Measurements from ENCODE around the gene TEX52. TPM values are rescaled to one million over a fixed set of nuclear protein-coding genes. Genes with fewer than 3 reads are reported as not detected.

TEX52 gene
- not detected in 2 replicates for total RNA-seq

GRCh38 chr12:2857021-2857431 is at the start of gene TEX52:
Gene TEX52 (minus strand): TSS chr12:2857039. CDS start chr12:2857026, 13 bp downstream.

DNA sequence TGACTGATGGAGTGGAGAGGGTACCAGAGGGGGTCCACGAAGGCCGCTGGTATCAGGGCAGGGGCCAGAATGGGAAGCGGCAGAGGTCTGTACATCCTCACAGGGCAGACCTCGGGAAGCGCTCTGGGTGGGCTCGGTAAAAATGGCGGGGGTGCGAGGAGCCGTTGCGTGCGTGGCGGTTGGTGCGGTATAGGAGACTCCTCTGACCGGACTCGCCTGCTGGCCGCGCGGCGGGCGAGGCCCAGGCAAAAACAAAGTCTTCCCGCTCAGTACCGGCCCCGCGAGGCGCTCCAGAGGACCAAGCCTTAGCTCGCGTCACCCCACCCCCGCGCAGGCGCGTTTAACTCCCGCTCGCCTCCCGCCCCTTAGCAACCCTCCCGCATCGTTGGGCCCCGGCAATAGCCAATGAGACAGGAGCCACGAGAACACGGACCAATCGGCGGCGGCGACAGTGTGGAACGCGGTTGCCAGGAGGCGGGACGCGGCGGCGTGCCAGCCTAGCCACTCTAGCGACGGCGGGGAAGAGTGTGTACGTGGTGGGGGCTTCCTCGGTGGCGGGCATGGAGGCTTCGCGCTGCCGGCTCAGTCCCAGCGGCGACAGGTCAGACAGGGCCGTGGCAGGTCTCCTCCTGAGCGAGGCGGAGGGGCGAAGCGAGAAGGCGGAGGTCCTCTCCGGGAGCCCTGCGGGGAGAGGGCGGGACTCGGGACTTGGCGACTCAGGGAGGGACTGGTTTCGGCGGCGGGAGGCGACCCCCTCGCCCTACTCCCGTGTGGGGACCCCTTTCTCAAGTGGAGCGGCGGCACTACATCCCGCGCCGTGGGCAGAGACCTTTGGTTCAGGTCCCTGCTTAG is 33.8 kb upstream of the TEX52 start, which contains the start of gene TULP3:
TSS of gene TULP3 (plus strand) at position 504 of the 852 bp plus-strand sequence. CDS start at position 561, 57 bp downstream.

GRCh38 chr12:2877047-2877952 is 20.5 kb upstream of the TEX52 start, which contains the start of the genes FOXM1 and RHNO1:
Gene FOXM1 (minus strand): TSS chr12:2877174. CDS start chr12:2874478, 2,696 bp downstream.
Gene RHNO1 (plus strand): TSS chr12:2877223. CDS start chr12:2885367, 8,144 bp downstream.

DNA sequence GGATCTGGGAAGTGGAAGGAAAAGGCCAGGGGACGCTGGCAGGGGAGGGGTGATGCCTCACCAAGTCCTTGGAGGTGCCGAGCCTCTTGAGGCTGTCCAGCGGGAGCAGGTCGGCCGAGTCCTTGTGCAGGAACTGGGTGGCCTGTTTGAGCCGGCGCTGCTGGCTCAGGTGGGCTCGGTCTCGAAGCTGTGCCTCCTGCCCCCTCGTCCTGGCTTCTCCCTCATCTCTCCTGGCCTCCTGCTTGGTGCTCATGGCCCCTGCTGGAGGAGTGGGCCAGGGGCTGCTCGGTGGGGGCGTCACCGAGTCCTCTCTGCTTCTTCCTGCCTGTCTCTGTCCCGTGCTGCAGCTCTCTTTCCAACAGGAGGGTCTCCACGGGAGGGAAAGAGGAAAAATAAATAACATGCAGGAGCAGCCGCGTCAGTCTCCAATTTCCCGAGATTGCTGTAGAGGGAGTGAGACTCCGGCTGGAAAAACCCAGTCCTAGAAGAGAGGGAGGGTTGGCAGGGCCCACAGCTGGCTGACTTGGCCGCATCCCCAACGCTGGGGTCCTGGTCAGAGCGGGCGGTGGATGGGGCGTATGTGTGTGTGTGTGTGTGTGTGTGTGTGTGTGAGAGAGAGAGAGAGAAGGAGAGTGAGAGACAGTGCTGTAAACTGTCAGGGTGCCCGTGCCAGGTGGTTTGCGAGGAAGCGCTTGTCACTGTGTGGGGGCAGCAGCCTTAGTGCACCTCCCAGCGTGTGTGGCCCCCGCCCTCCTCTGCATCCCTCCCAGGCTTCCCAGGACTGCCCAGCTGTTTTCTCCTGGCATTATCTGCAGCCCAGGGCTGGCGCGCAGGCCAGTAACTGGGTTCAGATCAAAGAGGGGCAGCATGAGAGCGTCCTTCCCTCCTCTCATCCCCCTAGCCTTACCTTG is 22.0 kb downstream of the TEX52 start, which contains the start of gene NRIP2:
TSS of gene NRIP2 (minus strand) at position 455 of the 911 bp plus-strand sequence. CDS start at position 403, 52 bp downstream.

GRCh38 chr12:2812290-2813213 is 44.3 kb downstream of the TEX52 start, which contains the start of gene ITFG2:
Gene ITFG2 (plus strand): TSS chr12:2812668. CDS start chr12:2812761, 93 bp downstream.

Other genes with a start within 250 kb of the TEX52 start
- gene FKBP4, start 62.1 kb downstream of the TEX52 start, total RNA-seq: 28.3 and 37.0 TPM in 2 replicates
- gene ITFG2, start 44.4 kb downstream of the TEX52 start, total RNA-seq: 15.2 and 17.3 TPM in 2 replicates
- 1.0 TPM in 1 of 2 replicates, not detected in the other for gene NRIP2, start 22.0 kb downstream of the TEX52 start, total RNA-seq
- gene FOXM1, start 20.1 kb upstream of the TEX52 start, total RNA-seq: 13.1 and 39.3 TPM in 2 replicates
- 13.6 and 38.8 TPM in 2 replicates for gene RHNO1, start 20.2 kb upstream of the TEX52 start, total RNA-seq
- gene TULP3, start 33.9 kb upstream of the TEX52 start, total RNA-seq: 26.7 and 28.1 TPM in 2 replicates
- 16.2 and 36.0 TPM in 2 replicates for gene TEAD4, start 102.4 kb upstream of the TEX52 start, total RNA-seq
- 27.4 and 57.2 TPM in 2 replicates for gene TSPAN9, start 220.3 kb upstream of the TEX52 start, total RNA-seq